Calu3 (cell line): ENCODE data around the gene MED28. TPM values are rescaled to one million over a fixed set of nuclear protein-coding genes. Genes with fewer than 3 reads are reported as not detected.
"Not testable (repeated sequence)": the region's sequence is repeated elsewhere in the genome, so short reads cannot be mapped to it uniquely, and the experiment has no call there.

ENCODE experiments used
- BruUV-seq: library from RNA; stranded (reverse); fragments of 400-500 nt; replicated peaks from 2 replicates; lab custom pipeline; 2021; lab: Mats Ljungman, UMichigan
- CTCF ChIA-PET: fragments of 300-600 bp; sonication (Branson Sonifier 250); formaldehyde crosslinking; loops from one replicate; lab custom pipeline; 2022; ENCODE audit warnings: antibody characterized with exemption; lab: Charles Lee
- DNase-seq: peaks from one replicate; pipeline ENCODE4 v3.0.0; 2022
- H3K27ac Mint-ChIP-seq: one replicate; pipeline ENCODE4 v1.8.0; 2022; ENCODE audit warnings: mixed read lengths; ENCODE audit not compliant: unreplicated experiment
- H3K27me3 Mint-ChIP-seq: one replicate; pipeline ENCODE4 v1.8.0; 2022; ENCODE audit warnings: mixed read lengths; ENCODE audit not compliant: unreplicated experiment
- H3K36me3 Mint-ChIP-seq: one replicate; pipeline ENCODE4 v1.8.0; 2022; ENCODE audit warnings: mild to moderate bottlenecking, moderate library complexity, mixed read lengths; ENCODE audit not compliant: insufficient read depth, unreplicated experiment
- H3K4me1 Mint-ChIP-seq: one replicate; pipeline ENCODE4 v1.8.0; 2022; ENCODE audit warnings: mild to moderate bottlenecking, low read depth, mixed read lengths; ENCODE audit not compliant: unreplicated experiment
- H3K4me3 Mint-ChIP-seq: one replicate; pipeline ENCODE4 v1.8.0; 2022; ENCODE audit warnings: mild to moderate bottlenecking, low read depth, moderate library complexity, mixed read lengths; ENCODE audit not compliant: unreplicated experiment
- H3K9me3 Mint-ChIP-seq: one replicate; pipeline ENCODE4 v1.8.0; 2022; ENCODE audit warnings: low read depth, mixed read lengths; ENCODE audit not compliant: unreplicated experiment
- CTCF ChIP-seq: fragments of 200-600 bp; IDR thresholded peaks from one replicate; pipeline ENCODE4 v1.8.0; 2022; ENCODE audit warnings: antibody characterized with exemption; ENCODE audit not compliant: unreplicated experiment
- intact Hi-C: fragments of 100-400 bp; cut with micrococcal nuclease; formaldehyde crosslinking; loops from one replicate; pipeline ENCODE4 v1.10.0; 2022; ENCODE audit not compliant: unreplicated experiment
- total RNA-seq: library from RNA; stranded (reverse); gene quantifications from 2 replicates; pipeline ENCODE4 v1.2.3, GENCODE V29; 2022

Gene MED28
- total RNA-seq, 1 experiment from 2014 or later, result 27.2 TPM

- H3K27ac Mint-ChIP-seq, result no peak overlapping the region
- H3K4me3 Mint-ChIP-seq, result no peak overlapping the region
- TF ChIP-seq CTCF, result no peak
- BruUV-seq, result no TSS peak
- DNase-seq, result no peak
- no peaks in the 10 kb centered on the region for H3K27me3 Mint-ChIP-seq
- CTCF ChIA-PET, result no interaction called here
- H3K4me1 Mint-ChIP-seq, result no peaks in the 10 kb centered on the region
- intact Hi-C loops, result no loop called here
- H3K9me3 Mint-ChIP-seq, result no peaks in the 10 kb centered on the region
- no peaks in the 10 kb centered on the region for H3K36me3 Mint-ChIP-seq
Measured at GRCh38 chr4:17657849-17658248, 43.4 kb downstream of the MED28 start.

- H3K9me3 Mint-ChIP-seq, H3K4me3 Mint-ChIP-seq, CTCF ChIA-PET, BruUV-seq, H3K4me1 Mint-ChIP-seq, H3K27ac Mint-ChIP-seq, DNase-seq, H3K36me3 Mint-ChIP-seq, H3K27me3 Mint-ChIP-seq, intact Hi-C loops: not testable (repeated sequence)
Measured at GRCh38 chr4:17659196-17659595, 44.8 kb downstream of the MED28 start.

- intact Hi-C loops, result no loop called here
- Mint-ChIP-seq H3K4me1 (peaks cover 18% of the 10 kb centered on the region), H3K27me3 (no peaks in the 10 kb centered on the region), H3K36me3 (no peaks in the 10 kb centered on the region), H3K27ac (no peak overlapping the region), H3K4me3 (no peak overlapping the region), H3K9me3 (no peaks in the 10 kb centered on the region)
- CTCF ChIA-PET, result no interaction called here
- TF ChIP-seq CTCF, result no peak
- DNase-seq, result no peak
- no TSS peak for BruUV-seq
Measured at GRCh38 chr4:17662694-17663093, 48.3 kb downstream of the MED28 start.

GRCh38 chr4:17664755-17665154 is 50.3 kb downstream of the MED28 start:
- BruUV-seq, result no TSS peak
- intact Hi-C loops, result no loop called here

More at GRCh38 chr4:17664755-17665154, 50.3 kb downstream of the MED28 start:
- no peak for TF ChIP-seq CTCF
- Mint-ChIP-seq H3K27ac (peak overlapping the region; percentile 67), H3K9me3 (no peaks in the 10 kb centered on the region), H3K27me3 (no peaks in the 10 kb centered on the region), H3K36me3 (no peaks in the 10 kb centered on the region), H3K4me1 (peaks cover 18% of the 10 kb centered on the region), H3K4me3 (peak overlapping the region; percentile 48)
- peak; percentile 36 for DNase-seq
- CTCF ChIA-PET, result interaction anchor here (0.7 kb wide), 1 partner anchor 89 kb away, joined by 3 read pairs; no protein-coding TSS in a partner anchor
